ENCODE results near the gene STARD7. TPM values are rescaled to one million over a fixed set of nuclear protein-coding genes. Genes with fewer than 3 reads are reported as not detected.

The STARD7 gene
- total RNA-seq, 1 donor from 2014 or later, result 147 TPM

GRCh38 chr2:96150791-96151594 is 57.6 kb downstream of the STARD7 start:
- DNase-seq (peak; percentile 27), ATAC-seq (no peak)
- TF ChIP-seq CTCF (IDR thresholded peaks at IDR 0.05), result no peak
- intact Hi-C loops (cut with DNase I), result no loop called here
- H3K4me3 ChIP-seq, result no peak overlapping the region
- H3K27me3 ChIP-seq (ENCODE audit: low read depth), result no peaks in the 10 kb centered on the region
- H3K27ac ChIP-seq, result no peak overlapping the region
- H3K9me3 ChIP-seq, result no peaks in the 10 kb centered on the region
- H3K4me1 ChIP-seq, result peaks cover 26% of the 10 kb centered on the region
- H3K36me3 ChIP-seq, result no peaks in the 10 kb centered on the region

- DNase-seq, result peak; percentile 29
- Histone ChIP-seq H3K27me3 (ENCODE audit: low read depth) (no peaks in the 10 kb centered on the region), H3K27ac (no peak overlapping the region), H3K36me3 (no peaks in the 10 kb centered on the region), H3K9me3 (no peaks in the 10 kb centered on the region), H3K4me1 (peaks cover 29% of the 10 kb centered on the region), H3K4me3 (no peak overlapping the region)
- no peak for TF ChIP-seq CTCF (IDR thresholded peaks at IDR 0.05)
- intact Hi-C loops (cut with DNase I), result no loop called here
- no peak for ATAC-seq
Measured at GRCh38 chr2:96150007-96150640, 58.5 kb downstream of the STARD7 start.

GRCh38 chr2:96148410-96149217 is 60.0 kb downstream of the STARD7 start:
- DNase-seq, result peak; percentile 81
- peak overlapping the region; percentile 11 for H3K27ac ChIP-seq
- intact Hi-C loops (cut with DNase I), result no loop called here
- peak overlapping the region; percentile 3 for H3K4me3 ChIP-seq
- ATAC-seq, result peak; percentile 59 to 63
- H3K4me1 ChIP-seq, result peaks cover 37% of the 10 kb centered on the region
- H3K27me3 ChIP-seq (ENCODE audit: low read depth), result peaks cover under 1% of the 10 kb centered on the region
- no peak for TF ChIP-seq CTCF (IDR thresholded peaks at IDR 0.05)
- H3K36me3 ChIP-seq, result no peaks in the 10 kb centered on the region
- no peaks in the 10 kb centered on the region for H3K9me3 ChIP-seq

GRCh38 chr2:96147593-96148201 is 60.9 kb downstream of the STARD7 start:
- Histone ChIP-seq H3K4me3 (no peak overlapping the region), H3K27ac (no peak overlapping the region), H3K36me3 (no peaks in the 10 kb centered on the region), H3K27me3 (ENCODE audit: low read depth) (peaks cover 5% of the 10 kb centered on the region), H3K4me1 (peaks cover 37% of the 10 kb centered on the region), H3K9me3 (no peaks in the 10 kb centered on the region)
- ATAC-seq, result no peak
- no peak for TF ChIP-seq CTCF (IDR thresholded peaks at IDR 0.05)
- peak; percentile 20 for DNase-seq
- intact Hi-C loops (cut with DNase I), result no loop called here

Data from lower lobe of right lung (tissue), 2 donors.